A549 (cell line): ENCODE results near the gene SRP9. TPM values are rescaled to one million over a fixed set of nuclear protein-coding genes. Genes with fewer than 3 reads are reported as not detected.

Experiments
- ATAC-seq, 2 experiments: fragments of 200-7000 bp in 1 of 2; fragments of >200 bp in 1 of 2; cut with Nextera tagmentation in 1 of 2; cut with Tn5 transposase in 1 of 2; 3 replicates each; pipeline versions ENCODE4 v1.8.0 to v1.9.1; 2018 to 2020; ENCODE audit warnings: mild to moderate bottlenecking in 1 of 2, moderate library complexity in 1 of 2
- CTCF ChIA-PET: fragments of 300-600 bp; sonication (Branson Sonifier 250); formaldehyde crosslinking; extraction: SDS; loops from one replicate; lab custom pipeline; 2021; ENCODE audit warnings: antibody characterized with exemption, inconsistent platforms; lab: Yijun Ruan, JAX
- POLR2A ChIA-PET: fragments of 350-600 bp; formaldehyde crosslinking; extraction: SDS; loops from one replicate; lab custom pipeline; 2021; ENCODE audit warnings: antibody characterized with exemption, inconsistent platforms; lab: Yijun Ruan, JAX
- DNase-seq, 2 experiments: peaks; one replicate each; pipeline versions ENCODE4 v3.0.0 to v3.0.0-alpha.2; 2011 to 2016; ENCODE audit warnings: low read depth in 1 of 2, low spot score in 1 of 2
- FAIRE-seq: peaks from 2 replicates; lab custom pipeline; 2011; peaks lifted over from hg19 to GRCh38; lab: Jason Lieb, UNC
- H3K27ac ChIP-seq, 2 experiments: fragments of >200 bp; sonication (Bioruptor Twin); formaldehyde crosslinking; 3 replicates each; pipeline ENCODE4 v1.5.1; 2016 to 2017
- H3K4me1 ChIP-seq: fragments of >200 bp; sonication (Bioruptor Twin); formaldehyde crosslinking; 3 replicates; pipeline ENCODE4 v1.6.1; 2016
- H3K4me2 ChIP-seq: fragments of >200 bp; sonication (Bioruptor Twin); formaldehyde crosslinking; 3 replicates; pipeline ENCODE4 v1.6.1; 2016
- H3K4me3 ChIP-seq: fragments of >200 bp; sonication (Bioruptor Twin); formaldehyde crosslinking; 3 replicates; pipeline ENCODE4 v1.5.1; 2016
- H3K9me3 ChIP-seq: fragments of >200 bp; sonication (Bioruptor Twin); formaldehyde crosslinking; 3 replicates; pipeline ENCODE4 v1.6.1; 2016
- CBX2 ChIP-seq: fragments of 200-600 bp; sonication (generic); IDR thresholded peaks from 2 replicates; pipeline ENCODE4 v1.6.1; 2016; ENCODE audit warnings: low read depth, mild to moderate bottlenecking, borderline replicate concordance
- CBX8 ChIP-seq: fragments of 200-600 bp; sonication (generic); IDR thresholded peaks from 2 replicates; pipeline ENCODE4 v1.6.1; 2016
- CEBPB ChIP-seq, 2 experiments: fragments of >200 bp in 1 of 2; sonication (Bioruptor Twin) in 1 of 2; formaldehyde crosslinking in 1 of 2; IDR thresholded peaks; 2 replicates each; pipeline ENCODE4 v1.6.1; 2012 to 2016
- CHD2 ChIP-seq: fragments of 150-350 bp; IDR thresholded peaks from 2 replicates; pipeline ENCODE4 v1.6.1; 2014; ENCODE audit warnings: low read length; ENCODE audit not compliant: partially characterized antibody
- CHD4 ChIP-seq: fragments of 200-600 bp; sonication (generic); IDR thresholded peaks from 2 replicates; pipeline ENCODE4 v1.6.1; 2016; ENCODE audit warnings: antibody characterized with exemption, mild to moderate bottlenecking, borderline replicate concordance
- EHF ChIP-seq: fragments of 250-450 bp; sonication (Bioruptor Pico); IDR thresholded peaks from 2 replicates; pipeline ENCODE4 v1.5.0; 2020; ENCODE audit warnings: mild to moderate bottlenecking
- EHMT2 ChIP-seq: fragments of 200-600 bp; sonication (generic); IDR thresholded peaks from 2 replicates; pipeline ENCODE4 v1.6.1; 2016; ENCODE audit warnings: antibody characterized with exemption, low read depth, mild to moderate bottlenecking, moderate library complexity
- EP300 ChIP-seq, 2 experiments: fragments of >200 bp; sonication (Bioruptor Twin); formaldehyde crosslinking; IDR thresholded peaks; 2 replicates in 1 of 2; 3 replicates in 1 of 2; pipeline ENCODE4 v1.6.1; 2016 to 2017
- FOSL2 ChIP-seq, 2 experiments: fragments of 450-650 bp in 1 of 2; fragments of >200 bp in 1 of 2; sonication (Bioruptor Twin) in 1 of 2; formaldehyde crosslinking; IDR thresholded peaks; 2 replicates each; pipeline versions ENCODE4 v1.5.0 to v1.6.1; 2016 to 2020; ENCODE audit warnings: mild to moderate bottlenecking in 1 of 2, moderate library complexity in 1 of 2
- FOXS1 ChIP-seq: fragments of 250-450 bp; sonication (Bioruptor Pico); IDR thresholded peaks from 2 replicates; pipeline ENCODE4 v1.5.0; 2020; ENCODE audit warnings: mild to moderate bottlenecking, moderate library complexity
- HDAC2 ChIP-seq: fragments of 200-600 bp; sonication (generic); IDR thresholded peaks from 2 replicates; pipeline ENCODE4 v1.6.1; 2016
- HOXA7 ChIP-seq: fragments of 250-450 bp; sonication (Bioruptor Pico); IDR thresholded peaks from 2 replicates; pipeline ENCODE4 v1.5.0; 2020; ENCODE audit warnings: mild to moderate bottlenecking, moderate library complexity
- HOXB13 ChIP-seq: fragments of 250-450 bp; sonication (Bioruptor Pico); IDR thresholded peaks from 2 replicates; pipeline ENCODE4 v1.5.0; 2020; ENCODE audit warnings: low read depth, mild to moderate bottlenecking, moderate library complexity
- JUNB ChIP-seq: fragments of >200 bp; sonication (Bioruptor Twin); formaldehyde crosslinking; IDR thresholded peaks from 2 replicates; pipeline ENCODE4 v1.6.1; 2016
- KDM5A ChIP-seq: fragments of 200-600 bp; sonication (generic); IDR thresholded peaks from 2 replicates; pipeline ENCODE4 v1.6.1; 2016; ENCODE audit warnings: antibody characterized with exemption, mild to moderate bottlenecking
- MAZ ChIP-seq: fragments of 150-350 bp; IDR thresholded peaks from 2 replicates; pipeline ENCODE4 v1.6.1; 2014; ENCODE audit warnings: antibody characterized with exemption, low read depth, low read length, borderline replicate concordance
- NR3C1 ChIP-seq: fragments of >200 bp; sonication (Bioruptor Twin); formaldehyde crosslinking; IDR thresholded peaks from 3 replicates; pipeline ENCODE4 v1.6.1; 2017
- POLR2AphosphoS2 ChIP-seq: conservative IDR thresholded peaks from 2 replicates; pipeline ENCODE4 v1.6.1; 2012; ENCODE audit warnings: low read length, improper control_type of control experiment, inconsistent platforms
- RFX5 ChIP-seq: fragments of 450-650 bp; IDR thresholded peaks from 2 replicates; pipeline ENCODE4 v1.7.1; 2014; ENCODE audit warnings: antibody characterized with exemption, mild to moderate bottlenecking, moderate library complexity
- SMC3 ChIP-seq: fragments of >200 bp; sonication (Bioruptor Twin); formaldehyde crosslinking; IDR thresholded peaks from 3 replicates; pipeline ENCODE4 v1.6.1; 2018; ENCODE audit warnings: inconsistent platforms
- SREBF2 ChIP-seq: fragments of 450-650 bp; IDR thresholded peaks from 2 replicates; pipeline ENCODE4 v1.6.1; 2014; ENCODE audit warnings: mild to moderate bottlenecking, moderate library complexity
- TFCP2L1 ChIP-seq: fragments of 250-450 bp; sonication (Bioruptor Pico); IDR thresholded peaks from 2 replicates; pipeline ENCODE4 v1.5.0; 2021; ENCODE audit warnings: mild to moderate bottlenecking
- WGBS: methylation state at CpG from one replicate; pipeline ENCODE4 v1.1.6; 2017; ENCODE audit errors: missing lambda C conversion rate; 5-methylcytosine and 5-hydroxymethylcytosine counted together
- polyA plus RNA-seq, 4 experiments: library from polyadenylated mRNA; depleted of rRNA in 3 of 4; stranded (reverse); fragments of >200 nt; fragmentation: RNase III in 1 of 4; extraction: RNeasy Plus Mini Kit Qiagen cat#74134 plus additional on column Dnase treatment in 1 of 4; gene quantifications; 2 replicates in 3 of 4; 3 replicates in 1 of 4; pipeline ENCODE4 v1.2.3, GENCODE V29; 2011 to 2017
- TF ChIP-seq, protein P1 (sequence below): fragments of 250-450 bp; sonication (Bioruptor Pico); IDR thresholded peaks from 2 replicates; pipeline ENCODE4 v1.5.0; 2020; ENCODE audit warnings: low read depth, mild to moderate bottlenecking, moderate library complexity
- TF ChIP-seq, protein P2 (sequence below): fragments of 250-450 bp; sonication (Bioruptor Pico); IDR thresholded peaks from 2 replicates; pipeline ENCODE4 v1.5.0; 2021; ENCODE audit warnings: mild to moderate bottlenecking, moderate library complexity, borderline replicate concordance
- TF ChIP-seq, protein P3 (sequence below): IDR thresholded peaks from 2 replicates; pipeline ENCODE4 v1.6.1; 2012
- TF ChIP-seq, protein P4 (sequence below): fragments of >200 bp; sonication (Bioruptor Twin); formaldehyde crosslinking; IDR thresholded peaks from 2 replicates; pipeline ENCODE4 v1.6.1; 2016
- TF ChIP-seq, protein P5 (sequence below): IDR thresholded peaks from 2 replicates; pipeline ENCODE4 v1.6.1; 2012

SRP9 gene
- polyA plus RNA-seq, 2 of the 4 experiments (the other 2 are of a cell fraction), result 352 to 629 TPM

DNA sequence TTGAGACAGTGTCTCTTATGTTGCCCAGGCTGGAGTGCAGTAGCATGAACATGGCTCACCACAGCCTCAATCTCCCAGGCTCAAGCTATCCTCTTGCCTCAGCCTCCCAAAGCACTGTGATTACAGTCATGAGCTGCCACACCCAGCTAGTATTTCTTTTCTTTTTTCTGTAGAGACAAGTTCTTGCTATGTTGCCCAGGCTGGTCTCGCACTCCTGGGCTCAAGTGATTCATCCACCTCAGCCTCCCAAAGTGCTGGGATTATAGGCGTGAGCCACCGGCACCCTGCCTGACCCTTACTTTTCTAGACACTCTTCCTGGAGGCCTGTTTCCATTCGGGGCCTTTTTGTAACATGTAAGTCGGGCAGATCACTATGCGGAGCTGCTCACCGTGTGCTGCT is 30.1 kb upstream of the SRP9 start:
- DNase-seq, result no peak
- POLR2A ChIA-PET, result interaction anchor here (0.6 to 2.3 kb wide), 7 partner anchors 11 to 96 kb away, joined by 3 to 26 read pairs (median 8); partner anchors contain the start of genes ENAH and SRP9
- ATAC-seq, result no peak

DNA sequence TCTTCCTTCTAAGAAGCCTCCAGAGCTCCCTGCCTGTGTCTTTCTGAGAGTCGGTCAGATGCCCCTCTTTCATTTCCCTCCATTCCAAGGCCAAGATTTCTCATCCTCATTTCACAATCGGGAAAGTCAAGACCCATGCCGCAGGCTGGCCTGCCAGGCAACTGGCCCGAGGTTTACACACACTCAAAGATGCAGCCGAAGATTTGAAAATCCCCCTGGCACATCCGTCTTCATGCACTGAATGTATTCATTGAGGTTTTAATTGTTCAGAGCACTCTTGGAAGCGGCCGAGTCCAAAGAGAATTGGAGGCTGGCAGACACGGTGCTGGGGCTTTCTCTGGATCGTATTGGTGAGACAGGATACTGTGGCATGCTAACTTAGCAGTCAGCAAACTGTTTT is 29.1 kb upstream of the SRP9 start:
- Histone ChIP-seq H3K4me3 (no peak overlapping the region), H3K27ac (peak overlapping the region; percentile 90 to 92; a peak in 4 of 6 replicates)
- FAIRE-seq, result no peak
- no peak for TF ChIP-seq SREBF2
- no peak for TF ChIP-seq CBX2
- TF ChIP-seq FOXS1 (CRISPR knock-in tag), result no peak
- TF ChIP-seq KDM5A, result no peak
- TF ChIP-seq, protein P1, sequence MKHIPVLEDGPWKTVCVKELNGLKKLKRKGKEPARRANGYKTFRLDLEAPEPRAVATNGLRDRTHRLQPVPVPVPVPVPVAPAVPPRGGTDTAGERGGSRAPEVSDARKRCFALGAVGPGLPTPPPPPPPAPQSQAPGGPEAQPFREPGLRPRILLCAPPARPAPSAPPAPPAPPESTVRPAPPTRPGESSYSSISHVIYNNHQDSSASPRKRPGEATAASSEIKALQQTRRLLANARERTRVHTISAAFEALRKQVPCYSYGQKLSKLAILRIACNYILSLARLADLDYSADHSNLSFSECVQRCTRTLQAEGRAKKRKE (CRISPR knock-in tag), result no peak
- no peak for TF ChIP-seq CBX8
- TF ChIP-seq SMC3, result no peak
- TF ChIP-seq EHF (CRISPR knock-in tag), result no peak
- TF ChIP-seq, protein P2, sequence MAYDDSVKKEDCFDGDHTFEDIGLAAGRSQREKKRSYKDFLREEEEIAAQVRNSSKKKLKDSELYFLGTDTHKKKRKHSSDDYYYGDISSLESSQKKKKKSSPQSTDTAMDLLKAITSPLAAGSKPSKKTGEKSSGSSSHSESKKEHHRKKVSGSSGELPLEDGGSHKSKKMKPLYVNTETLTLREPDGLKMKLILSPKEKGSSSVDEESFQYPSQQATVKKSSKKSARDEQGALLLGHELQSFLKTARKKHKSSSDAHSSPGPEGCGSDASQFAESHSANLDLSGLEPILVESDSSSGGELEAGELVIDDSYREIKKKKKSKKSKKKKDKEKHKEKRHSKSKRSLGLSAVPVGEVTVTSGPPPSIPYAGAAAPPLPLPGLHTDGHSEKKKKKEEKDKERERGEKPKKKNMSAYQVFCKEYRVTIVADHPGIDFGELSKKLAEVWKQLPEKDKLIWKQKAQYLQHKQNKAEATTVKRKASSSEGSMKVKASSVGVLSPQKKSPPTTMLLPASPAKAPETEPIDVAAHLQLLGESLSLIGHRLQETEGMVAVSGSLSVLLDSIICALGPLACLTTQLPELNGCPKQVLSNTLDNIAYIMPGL (CRISPR knock-in tag), result no peak
- TF ChIP-seq CHD2, result no peak
- TF ChIP-seq EHMT2, result no peak
- TF ChIP-seq JUNB, result no peak
- no peak for TF ChIP-seq EP300 (IDR thresholded peaks at IDR 0.05)
- no peak for TF ChIP-seq NR3C1
- TF ChIP-seq CEBPB (IDR thresholded peaks at IDR 0.05), result no peak
- no peak for TF ChIP-seq MAZ
- no peak for TF ChIP-seq HOXB13 (CRISPR knock-in tag)
- TF ChIP-seq HOXA7 (CRISPR knock-in tag), result no peak
- TF ChIP-seq, all 56 proteins: peak for 0
- DNase-seq (no peak), ATAC-seq (no peak)
- Histone ChIP-seq H3K4me2 (no peak overlapping the region), H3K4me1 (peaks cover 31% of the 10 kb centered on the region), H3K9me3 (no peaks in the 10 kb centered on the region)
- ChIA-PET POLR2A (interaction anchor here (1.6 kb wide), 1 partner anchor 13 kb away, joined by 4 read pairs; no protein-coding TSS in a partner anchor), CTCF (interaction anchor here (0.8 to 2.7 kb wide), 4 partner anchors 9 to 115 kb away, joined by 3 to 9 read pairs (median 4); no protein-coding TSS in a partner anchor)
- 95% methylated on average over 10 of the region's 10 CpGs for WGBS

More for the DNA sequence above, 30.1 kb upstream of the SRP9 start:
- H3K4me2 ChIP-seq, result peak overlapping the region; percentile 93
- no peak for TF ChIP-seq MAZ
- TF ChIP-seq, protein P3, sequence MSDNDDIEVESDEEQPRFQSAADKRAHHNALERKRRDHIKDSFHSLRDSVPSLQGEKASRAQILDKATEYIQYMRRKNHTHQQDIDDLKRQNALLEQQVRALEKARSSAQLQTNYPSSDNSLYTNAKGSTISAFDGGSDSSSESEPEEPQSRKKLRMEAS, result no peak
- TF ChIP-seq HDAC2, result no peak
- TF ChIP-seq, protein P4, sequence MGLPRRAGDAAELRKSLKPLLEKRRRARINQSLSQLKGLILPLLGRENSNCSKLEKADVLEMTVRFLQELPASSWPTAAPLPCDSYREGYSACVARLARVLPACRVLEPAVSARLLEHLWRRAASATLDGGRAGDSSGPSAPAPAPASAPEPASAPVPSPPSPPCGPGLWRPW, result no peak
- no peak for TF ChIP-seq RFX5
- no peak for TF ChIP-seq CHD4
- TF ChIP-seq TFCP2L1 (CRISPR knock-in tag), result no peak
- TF ChIP-seq SREBF2, result no peak
- TF ChIP-seq KDM5A, result no peak
- TF ChIP-seq EHMT2, result no peak
- TF ChIP-seq FOSL2 (IDR thresholded peaks at IDR 0.05), result no peak
- no peak for TF ChIP-seq FOSL2 (CRISPR knock-in tag; IDR thresholded peaks at IDR 0.05)
- no peak for TF ChIP-seq POLR2AphosphoS2
- TF ChIP-seq, protein P5, sequence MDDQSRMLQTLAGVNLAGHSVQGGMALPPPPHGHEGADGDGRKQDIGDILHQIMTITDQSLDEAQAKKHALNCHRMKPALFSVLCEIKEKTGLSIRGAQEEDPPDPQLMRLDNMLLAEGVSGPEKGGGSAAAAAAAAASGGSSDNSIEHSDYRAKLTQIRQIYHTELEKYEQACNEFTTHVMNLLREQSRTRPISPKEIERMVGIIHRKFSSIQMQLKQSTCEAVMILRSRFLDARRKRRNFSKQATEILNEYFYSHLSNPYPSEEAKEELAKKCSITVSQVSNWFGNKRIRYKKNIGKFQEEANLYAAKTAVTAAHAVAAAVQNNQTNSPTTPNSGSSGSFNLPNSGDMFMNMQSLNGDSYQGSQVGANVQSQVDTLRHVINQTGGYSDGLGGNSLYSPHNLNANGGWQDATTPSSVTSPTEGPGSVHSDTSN, result no peak
- TF ChIP-seq, all 56 proteins: peak for 0
- CTCF ChIA-PET, result interaction anchor here (0.6 to 2.7 kb wide), 11 partner anchors 9 to 273 kb away, joined by 3 to 18 read pairs (median 5); no protein-coding TSS in a partner anchor
- no peak overlapping the region for H3K4me3 ChIP-seq
- peak overlapping the region; percentile 90 to 92 for H3K27ac ChIP-seq
- H3K9me3 ChIP-seq, result no peaks in the 10 kb centered on the region
- WGBS, result 93% methylated on average over 7 of the region's 7 CpGs
- H3K4me1 ChIP-seq, result peaks cover 31% of the 10 kb centered on the region
- FAIRE-seq, result no peak
